ENCODE results near the gene RAB37.
A peak's percentile ranks its signal among the peaks of the same experiment; 100 is the strongest.

The RAB37 gene

GRCh38 chr17:74757931-74758847 lies 21.1 kb downstream of the RAB37 start:
- Histone ChIP-seq H3K4me3 (ENCODE audit: low read length) (no peak overlapping the region), H3K36me3 (ENCODE audit: control insufficient read depth, low read depth, low read length) (no peaks in the 10 kb centered on the region), H3K27me3 (ENCODE audit: control insufficient read depth, insufficient read depth, low read length) (no peaks in the 10 kb centered on the region), H3K27ac (ENCODE audit: low read length) (no peak overlapping the region), H3K4me1 (ENCODE audit: control insufficient read depth, low read depth, low read length) (peaks cover 32% of the 10 kb centered on the region), H3K9ac (ENCODE audit: low read length) (no peak overlapping the region), H3K9me3 (ENCODE audit: control insufficient read depth, low read depth, low read length) (no peaks in the 10 kb centered on the region)

DNA sequence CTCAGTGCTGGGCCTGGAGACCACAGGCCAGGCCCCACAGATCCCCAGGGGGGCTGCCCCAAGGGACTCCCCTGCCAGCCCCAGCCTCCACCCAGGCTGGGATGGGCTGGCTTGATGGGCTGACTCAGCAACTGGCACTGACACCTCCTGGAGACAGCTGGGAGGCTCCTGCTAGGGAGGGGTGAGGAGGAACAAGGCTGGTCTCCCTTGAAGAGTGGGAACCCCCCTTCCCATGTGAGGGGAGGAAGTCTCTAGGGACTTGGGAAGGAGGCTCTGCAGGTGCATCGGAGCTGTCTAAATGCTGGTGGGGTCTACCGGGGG lies 21.8 kb downstream of the RAB37 start:
- no peak overlapping the region for H3K27ac ChIP-seq (ENCODE audit: low read length)
- H3K4me1 ChIP-seq (ENCODE audit: control insufficient read depth, low read depth, low read length) = peaks cover 36% of the 10 kb centered on the region
- no peaks in the 10 kb centered on the region for H3K9me3 ChIP-seq (ENCODE audit: control insufficient read depth, low read depth, low read length)
- H3K27me3 ChIP-seq (ENCODE audit: control insufficient read depth, insufficient read depth, low read length) = no peaks in the 10 kb centered on the region
- no peak overlapping the region for H3K9ac ChIP-seq (ENCODE audit: low read length)
- H3K4me3 ChIP-seq (ENCODE audit: low read length) = no peak overlapping the region
- H3K36me3 ChIP-seq (ENCODE audit: control insufficient read depth, low read depth, low read length) = no peaks in the 10 kb centered on the region

GRCh38 chr17:74759243-74759801 lies 22.3 kb downstream of the RAB37 start:
- Histone ChIP-seq H3K27ac (ENCODE audit: low read length) (no peak overlapping the region), H3K9ac (ENCODE audit: low read length) (no peak overlapping the region), H3K4me1 (ENCODE audit: control insufficient read depth, low read depth, low read length) (peaks cover 41% of the 10 kb centered on the region), H3K9me3 (ENCODE audit: control insufficient read depth, low read depth, low read length) (no peaks in the 10 kb centered on the region), H3K36me3 (ENCODE audit: control insufficient read depth, low read depth, low read length) (no peaks in the 10 kb centered on the region), H3K27me3 (ENCODE audit: control insufficient read depth, insufficient read depth, low read length) (no peaks in the 10 kb centered on the region), H3K4me3 (ENCODE audit: low read length) (no peak overlapping the region)

GRCh38 chr17:74759941-74760340 lies 22.9 kb downstream of the RAB37 start:
- H3K27ac ChIP-seq (ENCODE audit: low read length) = peak overlapping the region; percentile 73
- no peaks in the 10 kb centered on the region for H3K9me3 ChIP-seq (ENCODE audit: control insufficient read depth, low read depth, low read length)
- peak overlapping the region; percentile 36 for H3K4me3 ChIP-seq (ENCODE audit: low read length)
- no peaks in the 10 kb centered on the region for H3K27me3 ChIP-seq (ENCODE audit: control insufficient read depth, insufficient read depth, low read length)
- no peak overlapping the region for H3K9ac ChIP-seq (ENCODE audit: low read length)
- peaks cover 44% of the 10 kb centered on the region for H3K4me1 ChIP-seq (ENCODE audit: control insufficient read depth, low read depth, low read length)
- no peaks in the 10 kb centered on the region for H3K36me3 ChIP-seq (ENCODE audit: control insufficient read depth, low read depth, low read length)

GRCh38 chr17:74760404-74761105 lies 23.5 kb downstream of the RAB37 start:
- Histone ChIP-seq H3K4me1 (ENCODE audit: control insufficient read depth, low read depth, low read length) (peaks cover 44% of the 10 kb centered on the region), H3K27me3 (ENCODE audit: control insufficient read depth, insufficient read depth, low read length) (no peaks in the 10 kb centered on the region), H3K9ac (ENCODE audit: low read length) (no peak overlapping the region), H3K4me3 (ENCODE audit: low read length) (peak overlapping the region; percentile 36), H3K27ac (ENCODE audit: low read length) (peak overlapping the region; percentile 73), H3K9me3 (ENCODE audit: control insufficient read depth, low read depth, low read length) (no peaks in the 10 kb centered on the region), H3K36me3 (ENCODE audit: control insufficient read depth, low read depth, low read length) (no peaks in the 10 kb centered on the region)

DNA sequence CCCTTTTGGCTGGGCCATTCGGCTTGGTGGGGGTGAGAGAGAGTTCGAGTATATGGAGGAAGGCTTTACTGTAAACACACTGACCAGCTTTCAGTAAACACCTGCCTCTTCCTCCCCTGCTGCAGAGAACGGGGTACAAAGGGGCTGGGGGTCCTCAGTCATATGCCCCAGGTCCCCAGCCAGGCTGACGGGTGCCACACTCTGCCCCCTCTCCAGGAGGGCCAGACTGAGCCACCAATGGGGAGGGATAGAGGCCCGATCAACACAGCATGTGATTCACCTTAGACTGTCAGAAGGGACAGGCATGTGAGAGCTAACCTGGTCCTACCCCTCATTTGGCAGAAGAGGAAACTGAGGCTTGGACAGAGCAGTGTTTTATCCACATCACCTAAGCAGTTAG lies 24.4 kb downstream of the RAB37 start:
- Histone ChIP-seq H3K27ac (ENCODE audit: low read length) (no peak overlapping the region), H3K9me3 (ENCODE audit: control insufficient read depth, low read depth, low read length) (no peaks in the 10 kb centered on the region), H3K4me3 (ENCODE audit: low read length) (no peak overlapping the region), H3K27me3 (ENCODE audit: control insufficient read depth, insufficient read depth, low read length) (no peaks in the 10 kb centered on the region), H3K36me3 (ENCODE audit: control insufficient read depth, low read depth, low read length) (no peaks in the 10 kb centered on the region), H3K9ac (ENCODE audit: low read length) (no peak overlapping the region), H3K4me1 (ENCODE audit: control insufficient read depth, low read depth, low read length) (peaks cover 44% of the 10 kb centered on the region)

DNA sequence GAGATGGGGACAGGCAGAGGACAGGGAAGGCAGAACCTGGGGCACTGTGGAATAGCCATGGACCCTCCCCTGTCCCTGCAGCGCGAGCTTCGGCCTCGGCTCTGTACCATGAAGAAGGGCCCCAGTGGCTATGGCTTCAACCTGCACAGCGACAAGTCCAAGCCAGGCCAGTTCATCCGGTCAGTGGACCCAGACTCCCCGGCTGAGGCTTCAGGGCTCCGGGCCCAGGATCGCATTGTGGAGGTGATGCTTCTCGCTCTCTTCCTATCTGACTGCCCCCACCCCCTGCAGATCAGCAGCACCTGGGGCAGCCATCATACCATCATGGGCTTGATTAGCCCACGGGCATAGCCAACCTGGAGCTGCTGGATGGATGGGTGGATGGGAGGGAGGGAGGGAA lies 24.9 kb downstream of the RAB37 start:
- Histone ChIP-seq H3K9ac (ENCODE audit: low read length) (no peak overlapping the region), H3K27me3 (ENCODE audit: control insufficient read depth, insufficient read depth, low read length) (no peaks in the 10 kb centered on the region), H3K4me3 (ENCODE audit: low read length) (no peak overlapping the region), H3K36me3 (ENCODE audit: control insufficient read depth, low read depth, low read length) (no peaks in the 10 kb centered on the region), H3K4me1 (ENCODE audit: control insufficient read depth, low read depth, low read length) (peaks cover 44% of the 10 kb centered on the region), H3K27ac (ENCODE audit: low read length) (no peak overlapping the region), H3K9me3 (ENCODE audit: control insufficient read depth, low read depth, low read length) (no peaks in the 10 kb centered on the region)

GRCh38 chr17:74763565-74764387 lies 26.7 kb downstream of the RAB37 start:
- peaks cover 5% of the 10 kb centered on the region for H3K36me3 ChIP-seq (ENCODE audit: control insufficient read depth, low read depth, low read length)

DNA sequence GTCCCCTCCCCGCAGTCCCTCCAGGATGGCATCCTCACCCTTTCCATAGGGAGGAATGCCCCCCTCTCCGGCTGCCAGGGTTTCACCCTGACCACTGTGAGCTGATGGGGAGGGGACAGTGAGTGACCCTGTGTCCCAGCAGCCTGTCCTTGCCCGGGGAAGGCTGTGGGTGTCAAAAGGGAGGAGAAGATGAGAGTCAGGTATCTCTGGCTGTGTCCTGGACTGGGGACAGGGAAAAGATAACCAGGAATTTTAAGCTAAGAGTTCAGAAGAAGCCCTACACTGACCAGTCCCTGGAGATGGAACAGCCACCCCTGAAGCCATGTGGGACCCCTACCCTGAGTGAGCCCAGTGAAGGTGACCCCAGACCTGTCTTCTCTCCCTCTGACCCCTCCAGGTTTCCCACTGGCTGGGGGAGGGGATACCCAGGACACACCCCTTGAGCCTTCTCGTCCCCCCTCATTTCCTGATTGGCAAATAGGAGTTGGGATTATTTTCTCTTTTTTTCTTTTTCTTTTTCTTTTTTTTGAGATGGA lies 27.8 kb downstream of the RAB37 start:
- Histone ChIP-seq H3K9ac (ENCODE audit: low read length) (no peak overlapping the region), H3K36me3 (ENCODE audit: control insufficient read depth, low read depth, low read length) (peaks cover 11% of the 10 kb centered on the region), H3K4me1 (ENCODE audit: control insufficient read depth, low read depth, low read length) (peaks cover 33% of the 10 kb centered on the region), H3K4me3 (ENCODE audit: low read length) (no peak overlapping the region), H3K27me3 (ENCODE audit: control insufficient read depth, insufficient read depth, low read length) (no peaks in the 10 kb centered on the region), H3K27ac (ENCODE audit: low read length) (no peak overlapping the region), H3K9me3 (ENCODE audit: control insufficient read depth, low read depth, low read length) (no peaks in the 10 kb centered on the region)

More at GRCh38 chr17:74763565-74764387, 26.7 kb downstream of the RAB37 start:
- Histone ChIP-seq H3K27ac (ENCODE audit: low read length) (no peak overlapping the region), H3K4me3 (ENCODE audit: low read length) (no peak overlapping the region), H3K9ac (ENCODE audit: low read length) (no peak overlapping the region), H3K27me3 (ENCODE audit: control insufficient read depth, insufficient read depth, low read length) (no peaks in the 10 kb centered on the region), H3K9me3 (ENCODE audit: control insufficient read depth, low read depth, low read length) (no peaks in the 10 kb centered on the region), H3K4me1 (ENCODE audit: control insufficient read depth, low read depth, low read length) (peaks cover 40% of the 10 kb centered on the region)

GRCh38 chr17:74766413-74766812 lies 29.4 kb downstream of the RAB37 start:
- Histone ChIP-seq H3K27ac (ENCODE audit: low read length) (no peak overlapping the region), H3K9ac (ENCODE audit: low read length) (no peak overlapping the region), H3K36me3 (ENCODE audit: control insufficient read depth, low read depth, low read length) (peaks cover 23% of the 10 kb centered on the region), H3K27me3 (ENCODE audit: control insufficient read depth, insufficient read depth, low read length) (no peaks in the 10 kb centered on the region), H3K9me3 (ENCODE audit: control insufficient read depth, low read depth, low read length) (no peaks in the 10 kb centered on the region), H3K4me1 (ENCODE audit: control insufficient read depth, low read depth, low read length) (peaks cover 17% of the 10 kb centered on the region), H3K4me3 (ENCODE audit: low read length) (no peak overlapping the region)

DNA sequence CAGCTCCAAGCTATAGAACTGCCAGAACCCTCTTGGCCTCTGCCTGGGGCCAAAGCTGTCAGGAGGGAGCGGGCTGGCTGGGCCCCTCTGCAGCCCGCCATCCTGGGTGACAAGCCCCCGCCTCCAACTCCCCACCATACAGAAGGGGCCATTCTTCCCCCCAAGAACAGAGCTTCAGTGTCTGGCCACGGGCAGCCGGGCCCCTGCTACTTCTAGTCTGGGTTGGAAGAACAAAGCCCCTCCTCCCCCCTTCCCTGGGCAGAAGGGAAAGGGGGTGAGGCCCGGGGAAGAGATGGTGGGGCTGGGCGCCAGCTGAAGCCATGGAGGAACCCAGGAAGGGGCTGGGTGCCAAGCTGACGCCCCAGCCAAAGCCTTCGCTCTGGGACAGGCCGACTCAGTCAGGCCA lies 30.1 kb downstream of the RAB37 start:
- Histone ChIP-seq H3K4me3 (ENCODE audit: low read length) (no peak overlapping the region), H3K9ac (ENCODE audit: low read length) (no peak overlapping the region), H3K27me3 (ENCODE audit: control insufficient read depth, insufficient read depth, low read length) (no peaks in the 10 kb centered on the region), H3K4me1 (ENCODE audit: control insufficient read depth, low read depth, low read length) (peaks cover 17% of the 10 kb centered on the region), H3K9me3 (ENCODE audit: control insufficient read depth, low read depth, low read length) (no peaks in the 10 kb centered on the region), H3K27ac (ENCODE audit: low read length) (no peak overlapping the region), H3K36me3 (ENCODE audit: control insufficient read depth, low read depth, low read length) (peaks cover 30% of the 10 kb centered on the region)

Measured in iPS-18a (cell line).